Stomach smooth muscle (tissue), 2 donors: ENCODE data around the gene RNFT2.
"Not testable (repeated sequence)": the region's sequence is repeated elsewhere in the genome, so short reads cannot be mapped to it uniquely, and the experiment has no call there.

ENCODE experiments used
- H3K27ac ChIP-seq: one replicate; pipeline ENCODE4 v1.7.0; 2013; ENCODE audit warnings: mild to moderate bottlenecking, low read length, inconsistent platforms
- H3K27me3 ChIP-seq, 2 donors: one replicate each; pipeline ENCODE4 v1.7.0; 2013; ENCODE audit warnings: low read length in 2 of 2; ENCODE audit not compliant: insufficient read depth in 2 of 2, control insufficient read depth in 1 of 2
- H3K36me3 ChIP-seq, 2 donors: one replicate each; pipeline ENCODE4 v1.7.0; 2013; ENCODE audit warnings: low read length in 2 of 2; ENCODE audit not compliant: control insufficient read depth in 2 of 2, insufficient read depth in 2 of 2
- H3K4me1 ChIP-seq: one replicate; pipeline ENCODE4 v1.7.0; 2013; ENCODE audit warnings: low read length; ENCODE audit not compliant: control insufficient read depth, insufficient read depth
- H3K4me3 ChIP-seq, 2 donors: one replicate each; pipeline ENCODE4 v1.7.0; 2013; ENCODE audit warnings: low read length in 2 of 2
- H3K9ac ChIP-seq, 2 donors: one replicate each; pipeline ENCODE4 v1.7.0; 2013; ENCODE audit warnings: low read length in 2 of 2, mild to moderate bottlenecking in 1 of 2
- H3K9me3 ChIP-seq, 2 donors: one replicate each; pipeline ENCODE4 v1.7.0; 2013; ENCODE audit warnings: low read length in 2 of 2; ENCODE audit not compliant: control insufficient read depth in 2 of 2
- donor health status: healthy.
- donor health status: Pancreatic carcinoma.

The RNFT2 gene

GRCh38 chr12:116771651-116772050 is 33.5 kb downstream of the RNFT2 start:
- H3K9me3 ChIP-seq = no peaks in the 10 kb centered on the region
- no peak overlapping the region for H3K9ac ChIP-seq
- H3K36me3 ChIP-seq = no peaks in the 10 kb centered on the region
- H3K4me3 ChIP-seq = no peak overlapping the region
- H3K4me1 ChIP-seq = no peaks in the 10 kb centered on the region
- H3K27ac ChIP-seq = no peak overlapping the region
- no peaks in the 10 kb centered on the region for H3K27me3 ChIP-seq

- H3K9me3 ChIP-seq = no peaks in the 10 kb centered on the region
- no peak overlapping the region for H3K27ac ChIP-seq
- no peaks in the 10 kb centered on the region for H3K36me3 ChIP-seq
- H3K9ac ChIP-seq = no peak overlapping the region
- H3K27me3 ChIP-seq = no peaks in the 10 kb centered on the region
- H3K4me3 ChIP-seq = no peak overlapping the region
- H3K4me1 ChIP-seq = no peaks in the 10 kb centered on the region
Observed at GRCh38 chr12:116773276-116773731, 35.2 kb downstream of the RNFT2 start.

GRCh38 chr12:116774020-116774419 is 35.9 kb downstream of the RNFT2 start:
- no peaks in the 10 kb centered on the region for H3K27me3 ChIP-seq
- no peak overlapping the region for H3K4me3 ChIP-seq
- no peaks in the 10 kb centered on the region for H3K36me3 ChIP-seq
- H3K27ac ChIP-seq = no peak overlapping the region
- no peaks in the 10 kb centered on the region for H3K9me3 ChIP-seq
- H3K9ac ChIP-seq = no peak overlapping the region
- H3K4me1 ChIP-seq = no peaks in the 10 kb centered on the region

- H3K9ac ChIP-seq = no peak overlapping the region
- H3K27me3 ChIP-seq = no peaks in the 10 kb centered on the region
- H3K9me3 ChIP-seq = no peaks in the 10 kb centered on the region
- H3K36me3 ChIP-seq = no peaks in the 10 kb centered on the region
- H3K4me3 ChIP-seq = no peak overlapping the region
- no peak overlapping the region for H3K27ac ChIP-seq
- no peaks in the 10 kb centered on the region for H3K4me1 ChIP-seq
Observed at GRCh38 chr12:116777245-116777644, 39.1 kb downstream of the RNFT2 start.

- Histone ChIP-seq H3K9ac (no peak overlapping the region), H3K27ac (no peak overlapping the region), H3K4me3 (no peak overlapping the region), H3K4me1 (no peaks in the 10 kb centered on the region), H3K9me3 (no peaks in the 10 kb centered on the region), H3K27me3 (no peaks in the 10 kb centered on the region), H3K36me3 (no peaks in the 10 kb centered on the region)
Observed at GRCh38 chr12:116779597-116779996, 41.5 kb downstream of the RNFT2 start.

- Histone ChIP-seq H3K27me3 (no peaks in the 10 kb centered on the region), H3K36me3 (no peaks in the 10 kb centered on the region), H3K27ac (no peak overlapping the region), H3K9ac (no peak overlapping the region), H3K9me3 (no peaks in the 10 kb centered on the region), H3K4me3 (no peak overlapping the region), H3K4me1 (no peaks in the 10 kb centered on the region)
Observed at GRCh38 chr12:116780942-116781341, 42.8 kb downstream of the RNFT2 start.

GRCh38 chr12:116783525-116784237 is 45.6 kb downstream of the RNFT2 start:
- Histone ChIP-seq H3K36me3 (no peaks in the 10 kb centered on the region), H3K4me1 (no peaks in the 10 kb centered on the region), H3K9me3 (no peaks in the 10 kb centered on the region), H3K27me3 (no peaks in the 10 kb centered on the region), H3K9ac (no peak overlapping the region), H3K27ac (no peak overlapping the region), H3K4me3 (no peak overlapping the region)

- H3K9ac ChIP-seq = no peak overlapping the region
- H3K36me3 ChIP-seq = no peaks in the 10 kb centered on the region
Observed at GRCh38 chr12:116784238-116784612, 46.1 kb downstream of the RNFT2 start.

GRCh38 chr12:116789562-116789961 is 51.4 kb downstream of the RNFT2 start:
- not testable (repeated sequence) for H3K4me3 ChIP-seq, H3K9me3 ChIP-seq, H3K27me3 ChIP-seq, H3K27ac ChIP-seq, H3K9ac ChIP-seq, H3K36me3 ChIP-seq, H3K4me1 ChIP-seq

More at GRCh38 chr12:116784238-116784612, 46.1 kb downstream of the RNFT2 start:
- no peaks in the 10 kb centered on the region for H3K9me3 ChIP-seq
- no peaks in the 10 kb centered on the region for H3K4me1 ChIP-seq
- no peak overlapping the region for H3K27ac ChIP-seq
- no peaks in the 10 kb centered on the region for H3K27me3 ChIP-seq
- H3K4me3 ChIP-seq = no peak overlapping the region

GRCh38 chr12:116790066-116790465 is 52.0 kb downstream of the RNFT2 start:
- Histone ChIP-seq H3K9ac (no peak overlapping the region), H3K27me3 (no peaks in the 10 kb centered on the region), H3K9me3 (no peaks in the 10 kb centered on the region), H3K36me3 (no peaks in the 10 kb centered on the region), H3K4me3 (no peak overlapping the region), H3K27ac (no peak overlapping the region), H3K4me1 (no peaks in the 10 kb centered on the region)

- Histone ChIP-seq H3K27ac (no peak overlapping the region), H3K27me3 (no peaks in the 10 kb centered on the region), H3K36me3 (no peaks in the 10 kb centered on the region), H3K4me1 (no peaks in the 10 kb centered on the region), H3K9me3 (no peaks in the 10 kb centered on the region), H3K9ac (no peak overlapping the region), H3K4me3 (no peak overlapping the region)
Observed at GRCh38 chr12:116792403-116792802, 54.3 kb downstream of the RNFT2 start.
